ENCODE data around the gene U2AF1. TPM values are rescaled to one million over a fixed set of nuclear protein-coding genes. Genes with fewer than 3 reads are reported as not detected.
"Not testable (repeated sequence)": the region's sequence is repeated elsewhere in the genome, so short reads cannot be mapped to it uniquely, and the experiment has no call there.

U2AF1 gene
- total RNA-seq, 1 experiment from 2014 or later: 35.7 TPM

DNA sequence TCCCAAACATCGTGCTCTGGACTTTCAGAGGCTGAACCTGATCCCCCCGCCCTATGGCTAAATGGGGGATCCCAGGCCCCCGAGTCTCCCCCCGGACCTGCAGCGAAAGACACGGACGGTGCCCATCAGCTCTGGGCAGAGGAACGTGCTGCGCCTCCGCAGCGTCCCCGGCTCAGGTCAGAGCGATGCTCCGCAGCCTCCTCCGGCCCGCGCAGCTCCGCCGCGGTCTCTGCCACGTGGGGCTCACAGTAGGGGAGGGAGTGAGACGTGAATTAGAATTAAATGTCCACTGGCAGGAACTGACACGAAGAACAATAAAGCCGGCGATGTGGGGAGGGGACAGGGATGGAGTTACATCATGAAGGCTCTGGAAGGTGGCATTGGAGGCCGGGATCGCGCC lies 30.7 kb downstream of the U2AF1 start:
- not testable (repeated sequence) for DNase-seq (ENCODE audit: low spot score)

- not testable (repeated sequence) for DNase-seq (ENCODE audit: low spot score)
Measured at GRCh38 chr21:43076023-43076637, 31.2 kb downstream of the U2AF1 start.

DNA sequence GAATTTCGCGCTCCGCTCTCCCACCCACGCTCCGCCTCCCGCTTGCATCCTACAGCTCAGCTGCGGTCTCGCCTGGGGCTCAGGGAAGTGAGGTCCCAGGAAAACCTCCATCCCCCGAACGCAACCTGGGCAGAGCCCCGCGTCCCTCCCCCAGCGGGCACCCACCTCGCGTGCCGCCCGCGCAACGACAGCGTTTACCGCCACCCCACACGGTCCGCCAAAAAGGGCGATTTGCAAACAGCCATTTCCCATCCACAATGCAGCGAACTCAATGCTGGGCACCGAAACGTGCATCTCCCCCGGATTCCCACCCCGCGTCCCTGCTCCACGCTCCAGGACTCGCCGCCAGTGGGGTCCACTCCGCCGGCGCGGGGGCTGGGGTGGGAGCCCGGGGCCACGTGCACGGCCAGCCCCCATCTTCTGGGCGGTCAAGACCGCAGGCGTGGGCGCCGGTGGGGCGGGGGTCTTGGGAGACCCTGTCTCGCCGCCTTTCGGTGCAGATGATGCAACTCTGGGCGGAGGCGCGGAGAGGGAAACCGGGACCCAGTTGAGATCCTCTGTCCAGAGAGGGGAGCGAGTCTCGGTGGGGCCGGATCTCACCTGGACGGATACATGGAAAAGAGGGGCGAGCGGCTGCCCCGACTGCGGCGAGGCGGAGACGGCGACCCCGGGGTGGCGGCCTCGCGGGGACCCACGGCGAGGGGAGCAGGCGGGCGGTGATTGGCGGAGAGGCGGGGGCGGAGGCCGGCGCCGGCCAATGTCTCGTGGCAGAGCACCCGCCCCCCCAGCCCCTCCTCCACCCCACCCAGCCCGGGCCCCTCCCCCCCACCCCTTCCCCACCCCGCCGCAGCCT lies 32.0 kb downstream of the U2AF1 start, which contains the start of gene CBS:
TSS of gene CBS (minus strand) at position 666 of the 853 bp plus-strand sequence. CDS start 3,642 bp downstream, outside the sequence.
- not testable (repeated sequence) for DNase-seq (ENCODE audit: low spot score)

- DNase-seq (ENCODE audit: low spot score): not testable (repeated sequence)
Measured at GRCh38 chr21:43074401-43075169, 32.8 kb downstream of the U2AF1 start.

GRCh38 chr21:43072742-43073141 lies 34.6 kb downstream of the U2AF1 start:
- DNase-seq (ENCODE audit: low spot score): not testable (repeated sequence)

GRCh38 chr21:43069682-43070081 lies 37.7 kb downstream of the U2AF1 start:
- not testable (repeated sequence) for DNase-seq (ENCODE audit: low spot score)

- DNase-seq (ENCODE audit: low spot score): not testable (repeated sequence)
Measured at GRCh38 chr21:43068065-43068464, 39.3 kb downstream of the U2AF1 start.

GRCh38 chr21:43066690-43067089 lies 40.7 kb downstream of the U2AF1 start:
- not testable (repeated sequence) for DNase-seq (ENCODE audit: low spot score)

DNA sequence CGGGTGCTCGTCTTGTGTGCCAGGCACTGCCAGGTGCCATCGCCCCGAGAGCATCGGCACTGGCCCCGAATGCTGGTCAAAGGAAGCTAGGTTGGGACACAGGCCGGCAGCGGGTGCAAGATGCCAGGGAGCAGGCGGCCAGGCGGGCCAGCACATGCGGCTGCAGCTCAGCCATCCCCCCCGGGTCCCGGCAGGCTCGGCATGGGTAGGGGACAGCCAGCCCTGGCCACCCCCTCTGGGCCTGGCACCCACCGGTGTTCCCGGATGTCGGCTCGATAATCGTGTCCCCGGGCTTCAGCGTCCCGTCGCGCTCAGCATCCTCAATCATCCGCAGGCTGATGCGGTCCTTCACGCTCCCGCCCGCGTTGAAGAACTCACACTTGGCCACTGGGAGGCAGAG lies 41.4 kb downstream of the U2AF1 start:
- DNase-seq (ENCODE audit: low spot score): not testable (repeated sequence)

DNA sequence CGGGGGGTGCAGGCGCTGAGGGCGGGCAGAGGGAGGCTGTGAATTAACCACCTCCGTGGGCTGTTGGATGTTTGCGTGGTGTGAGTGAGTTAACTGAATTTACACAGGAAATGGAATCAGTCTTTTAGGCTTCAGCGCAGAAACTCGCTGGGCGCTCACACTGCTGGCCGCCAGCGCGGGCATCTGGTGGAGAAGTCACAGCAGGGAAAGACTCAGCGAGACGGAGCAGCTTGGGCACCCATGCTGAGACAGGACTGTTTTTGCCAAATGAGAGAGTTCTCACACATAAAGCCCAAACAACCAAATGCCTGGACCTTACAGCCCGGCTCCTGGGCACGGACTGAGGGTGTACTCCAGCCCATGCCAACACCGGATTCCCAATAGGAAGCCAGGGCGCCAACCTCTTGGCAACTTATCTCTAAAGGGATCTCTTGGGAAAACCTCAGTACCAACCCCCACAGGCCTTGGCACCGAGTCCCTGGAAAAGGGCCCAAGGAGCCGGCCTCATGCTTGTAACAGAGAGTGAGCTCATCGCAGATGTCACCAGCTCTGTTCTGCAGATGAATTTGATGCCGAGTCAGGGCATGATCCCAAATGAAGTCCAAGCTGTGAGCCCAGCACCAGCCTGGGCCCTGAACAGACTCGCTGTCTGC lies 43.0 kb downstream of the U2AF1 start:
- DNase-seq (ENCODE audit: low spot score): not testable (repeated sequence)

DNA sequence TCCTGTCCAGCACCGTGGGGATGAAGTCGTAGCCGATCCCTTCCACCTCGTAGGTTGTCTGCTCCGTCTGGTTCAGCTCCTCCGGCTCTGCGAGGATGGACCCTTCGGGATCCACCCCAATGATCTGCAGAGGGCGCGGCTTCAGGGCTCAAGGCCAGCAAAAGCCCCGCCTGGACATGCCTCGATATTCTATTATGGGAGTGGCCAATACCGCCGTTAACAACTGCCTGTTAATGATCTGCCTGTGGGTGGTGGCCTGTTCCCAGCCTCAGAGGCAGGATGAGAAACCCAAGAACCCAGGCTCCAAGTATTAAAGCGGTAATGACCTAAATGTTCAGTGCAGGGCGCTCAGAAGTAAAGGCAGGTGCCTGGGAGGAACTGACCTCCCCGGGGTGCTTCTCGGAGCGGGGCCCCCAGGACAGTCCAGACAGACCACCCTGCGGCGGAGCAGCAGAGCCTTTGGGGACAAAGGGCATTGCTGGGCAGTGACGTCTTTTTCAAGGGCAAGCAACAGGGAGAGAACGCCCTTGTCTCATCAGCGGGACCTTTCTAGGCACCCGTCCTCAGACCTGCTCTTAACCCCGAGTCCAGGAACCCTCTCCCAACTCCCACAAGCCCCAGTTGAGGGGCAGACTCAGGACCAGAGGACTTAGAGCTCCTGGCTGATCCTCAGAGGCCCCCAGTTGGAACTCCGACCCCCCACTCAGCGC lies 44.3 kb downstream of the U2AF1 start:
- not testable (repeated sequence) for DNase-seq (ENCODE audit: low spot score)

GRCh38 chr21:43053112-43053511 lies 54.3 kb downstream of the U2AF1 start:
- DNase-seq (ENCODE audit: low spot score): not testable (repeated sequence)

DNA sequence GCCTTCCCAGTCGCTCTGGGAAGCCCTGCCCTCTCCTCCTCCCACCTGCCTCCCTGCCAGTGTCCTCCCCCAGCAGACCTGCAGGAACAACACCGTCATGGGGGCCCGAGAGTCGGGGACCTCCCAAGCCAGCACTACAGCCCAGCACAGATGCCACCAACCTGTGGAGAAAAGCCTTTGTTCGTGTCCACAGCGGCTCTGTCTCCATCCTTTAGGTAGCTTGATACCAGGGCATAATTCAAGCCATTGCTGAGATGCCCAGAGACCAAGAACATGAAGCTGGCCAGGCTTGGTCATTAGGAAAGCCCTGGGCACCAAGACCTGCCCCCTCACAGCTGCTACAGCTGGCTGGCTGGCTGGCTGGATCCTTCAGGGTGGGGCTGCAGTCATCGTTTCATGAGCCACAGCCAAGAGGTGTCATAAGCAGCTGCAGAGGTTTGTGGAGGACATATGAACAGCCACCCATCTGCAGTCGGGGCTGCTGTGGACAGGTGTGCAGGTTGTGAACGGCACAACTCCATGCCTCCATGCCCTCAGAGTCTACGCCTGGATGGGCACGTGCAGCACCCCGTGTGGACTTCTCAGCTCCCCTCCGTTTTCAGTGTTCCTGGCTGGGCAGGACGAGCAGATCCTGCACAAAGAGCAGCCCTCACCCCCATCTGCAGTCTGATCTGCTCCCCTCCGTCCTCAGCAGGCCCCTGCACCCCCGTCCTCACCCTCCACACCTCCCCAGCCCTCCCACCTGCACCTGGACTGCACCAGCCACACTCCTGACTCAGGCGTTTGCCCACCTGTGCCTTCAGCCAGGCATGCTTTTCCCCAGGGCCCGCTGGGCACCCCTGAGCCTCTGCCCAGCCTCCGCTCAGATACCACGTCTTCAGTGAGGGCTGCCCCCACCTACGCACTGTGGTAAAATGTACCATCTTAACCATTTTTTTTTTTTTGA lies 61.2 kb downstream of the U2AF1 start:
- not testable (repeated sequence) for DNase-seq (ENCODE audit: low spot score)

GRCh38 chr21:43045165-43045875 lies 62.0 kb downstream of the U2AF1 start:
- not testable (repeated sequence) for DNase-seq (ENCODE audit: low spot score)

GRCh38 chr21:43044547-43044946 lies 62.8 kb downstream of the U2AF1 start:
- DNase-seq (ENCODE audit: low spot score): not testable (repeated sequence)

- DNase-seq (ENCODE audit: low spot score): not testable (repeated sequence)
Measured at GRCh38 chr21:43043291-43043690, 64.1 kb downstream of the U2AF1 start.
